ENCODE data around the gene PLXNB3.

PLXNB3 gene

DNA sequence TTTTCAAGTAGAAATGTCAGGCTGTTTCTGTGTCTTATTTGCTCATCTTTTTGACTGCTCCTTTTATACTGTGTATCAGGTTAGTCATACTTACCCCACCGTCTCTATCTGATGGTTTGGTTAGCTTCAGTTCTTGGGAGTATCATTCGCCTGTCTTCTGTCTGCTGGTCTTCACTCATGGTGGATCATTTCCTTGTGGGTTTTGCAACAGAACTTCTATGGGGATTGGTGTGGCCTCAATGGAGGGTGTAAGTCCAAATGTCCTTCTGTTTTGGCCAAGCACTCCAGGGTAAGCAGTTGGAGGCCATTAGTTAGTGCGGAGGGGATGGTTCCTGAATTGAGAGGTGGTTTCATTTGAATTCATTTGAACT lies 32.2 kb upstream of the PLXNB3 start:
- H3K23ac ChIP-seq (ENCODE audit: low read length), result no peak overlapping the region
- no peaks in the 10 kb centered on the region for H3K27me3 ChIP-seq (ENCODE audit: insufficient read depth, low read length)
- peaks cover 2 to 4% of the 10 kb centered on the region in 2 experiments for H3K36me3 ChIP-seq (ENCODE audit: control insufficient read depth in 1 of 2, insufficient read depth in 2 of 2, low read length in 2 of 2)
- H3K4ac ChIP-seq (ENCODE audit: low read depth, low read length), result no peak overlapping the region
- no peak overlapping the region for H2BK5ac ChIP-seq (ENCODE audit: low read depth, low read length, poor library complexity)
- no peak overlapping the region for H2BK12ac ChIP-seq (ENCODE audit: low read length)
- WGBS (ENCODE audit: extremely low coverage, insufficient coverage, insufficient read length), result no CpG with 5 or more reads among the region's 3 CpGs
- H3K79me1 ChIP-seq (ENCODE audit: low read length), result peaks cover 11% of the 10 kb centered on the region
- no peak overlapping the region for H3K9ac ChIP-seq (ENCODE audit: low read length)
- no peak overlapping the region for H3K14ac ChIP-seq (ENCODE audit: low read length)
- no peaks in the 10 kb centered on the region for H3K9me3 ChIP-seq (ENCODE audit: insufficient read depth, low read depth, low read length)
- H4K12ac ChIP-seq (ENCODE audit: low read depth, low read length), result no peak overlapping the region
- H4K91ac ChIP-seq (ENCODE audit: low read depth, low read length), result no peak overlapping the region
- no peak overlapping the region for H4K8ac ChIP-seq (ENCODE audit: low read depth, low read length)
- H3K4me3 ChIP-seq (ENCODE audit: low read depth, low read length), result no peak overlapping the region
- no peak for DNase-seq
- peaks cover 8% of the 10 kb centered on the region in 2 experiments for H3K4me1 ChIP-seq (ENCODE audit: control insufficient read depth in 1 of 2, insufficient read depth in 2 of 2, low read length in 2 of 2)
- H2AK5ac ChIP-seq (ENCODE audit: low read length), result no peak overlapping the region
- no peak overlapping the region for H2AFZ ChIP-seq (ENCODE audit: insufficient read depth, low read length, poor library complexity)
- no peak overlapping the region for H3K18ac ChIP-seq (ENCODE audit: low read length)
- no peak overlapping the region for H3K27ac ChIP-seq (ENCODE audit: low read depth, low read length)
- H3K79me2 ChIP-seq (ENCODE audit: control insufficient read depth, insufficient read depth, low read length, poor library complexity), result no peaks in the 10 kb centered on the region
- H2BK120ac ChIP-seq (ENCODE audit: insufficient read depth, low read length, poor library complexity), result no peak overlapping the region
- H3K4me2 ChIP-seq (ENCODE audit: low read length), result no peak overlapping the region

DNA sequence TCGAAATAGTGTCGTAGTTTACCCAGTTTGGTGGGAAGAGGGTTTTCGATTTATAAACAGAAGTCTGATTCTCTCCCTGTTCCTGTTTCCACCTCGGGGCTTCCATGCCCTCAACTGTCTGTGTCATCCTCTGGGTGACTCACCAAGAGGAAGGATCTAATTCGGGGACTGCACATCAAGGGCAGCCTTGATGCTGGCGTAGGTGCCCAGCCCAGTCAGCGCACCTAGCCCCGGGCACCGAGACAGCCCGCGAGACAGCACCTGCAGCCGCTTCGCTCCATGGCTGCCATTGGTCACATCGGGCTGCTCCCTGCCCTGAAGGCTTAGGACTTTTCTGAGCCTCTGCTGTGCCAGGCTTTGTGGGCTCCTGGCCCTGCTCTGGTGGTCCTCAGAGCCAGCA lies 31.6 kb upstream of the PLXNB3 start:
- Histone ChIP-seq H3K79me2 (ENCODE audit: control insufficient read depth, insufficient read depth, low read length, poor library complexity) (no peaks in the 10 kb centered on the region), H2BK5ac (ENCODE audit: low read depth, low read length, poor library complexity) (no peak overlapping the region)
- peak; percentile 75 to 79 for DNase-seq

DNA sequence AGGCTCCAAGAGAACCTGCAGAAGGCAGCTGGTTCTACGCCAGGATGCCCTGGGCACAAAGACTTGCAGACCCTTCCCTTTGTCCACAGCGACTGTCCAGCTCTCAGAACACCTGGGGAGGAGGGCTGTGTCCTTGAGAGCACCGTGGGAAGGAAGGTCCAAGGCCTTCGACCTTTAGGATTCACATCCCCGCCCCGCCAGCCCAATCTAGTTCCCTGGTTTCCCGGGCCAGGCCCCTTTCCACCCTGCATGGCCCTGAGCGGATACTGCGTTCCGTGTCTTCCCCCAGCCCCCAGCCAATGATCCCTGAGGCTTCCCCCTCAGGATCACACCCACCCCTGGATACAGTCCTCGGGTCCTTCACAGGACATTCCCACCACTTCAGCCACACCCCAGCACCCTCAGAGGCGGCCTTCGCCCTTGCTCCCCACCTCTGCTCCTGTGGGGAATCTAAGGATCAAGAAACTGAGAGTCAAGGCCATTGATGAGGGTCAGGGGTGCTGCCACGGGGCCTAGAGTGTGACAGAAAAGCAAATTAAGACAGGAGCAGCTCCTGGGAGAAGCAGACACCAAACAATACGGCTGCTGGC lies 30.3 kb upstream of the PLXNB3 start:
- H3K79me1 ChIP-seq (ENCODE audit: low read length), result no peaks in the 10 kb centered on the region
- H3K9ac ChIP-seq (ENCODE audit: low read length), result no peak overlapping the region
- no peak overlapping the region for H3K4ac ChIP-seq (ENCODE audit: low read depth, low read length)
- no peak overlapping the region for H3K4me2 ChIP-seq (ENCODE audit: low read length)
- DNase-seq, result no peak
- no CpG with 5 or more reads among the region's 15 CpGs for WGBS (ENCODE audit: extremely low coverage, insufficient coverage, insufficient read length)
- no peak overlapping the region for H3K27ac ChIP-seq (ENCODE audit: low read depth, low read length)
- H3K79me2 ChIP-seq (ENCODE audit: control insufficient read depth, insufficient read depth, low read length, poor library complexity), result no peaks in the 10 kb centered on the region
- H3K27me3 ChIP-seq (ENCODE audit: insufficient read depth, low read length), result no peaks in the 10 kb centered on the region
- H3K9me3 ChIP-seq (ENCODE audit: insufficient read depth, low read depth, low read length), result peaks cover 4% of the 10 kb centered on the region
- no peak overlapping the region for H4K91ac ChIP-seq (ENCODE audit: low read depth, low read length)
- H3K4me1 ChIP-seq (ENCODE audit: control insufficient read depth in 1 of 2, insufficient read depth in 2 of 2, low read length in 2 of 2), result no peaks in the 10 kb centered on the region
- H2BK12ac ChIP-seq (ENCODE audit: low read length), result no peak overlapping the region
- H3K18ac ChIP-seq (ENCODE audit: low read length), result no peak overlapping the region
- H4K8ac ChIP-seq (ENCODE audit: low read depth, low read length), result no peak overlapping the region
- no peak overlapping the region for H2AK5ac ChIP-seq (ENCODE audit: low read length)
- no peak overlapping the region for H3K23ac ChIP-seq (ENCODE audit: low read length)
- no peak overlapping the region for H2BK120ac ChIP-seq (ENCODE audit: insufficient read depth, low read length, poor library complexity)
- H2BK5ac ChIP-seq (ENCODE audit: low read depth, low read length, poor library complexity), result no peak overlapping the region
- H4K12ac ChIP-seq (ENCODE audit: low read depth, low read length), result no peak overlapping the region
- H3K36me3 ChIP-seq (ENCODE audit: control insufficient read depth in 1 of 2, insufficient read depth in 2 of 2, low read length in 2 of 2), result peaks cover 5 to 7% of the 10 kb centered on the region in 2 experiments
- H3K4me3 ChIP-seq (ENCODE audit: low read depth, low read length), result no peak overlapping the region
- no peak overlapping the region for H3K14ac ChIP-seq (ENCODE audit: low read length)
- no peak overlapping the region for H2AFZ ChIP-seq (ENCODE audit: insufficient read depth, low read length, poor library complexity)

More for the DNA sequence above, 31.6 kb upstream of the PLXNB3 start:
- no peak overlapping the region for H4K91ac ChIP-seq (ENCODE audit: low read depth, low read length)
- no CpG with 5 or more reads among the region's 14 CpGs for WGBS (ENCODE audit: extremely low coverage, insufficient coverage, insufficient read length)
- no peak overlapping the region for H3K23ac ChIP-seq (ENCODE audit: low read length)
- H3K4me2 ChIP-seq (ENCODE audit: low read length), result no peak overlapping the region
- H3K27me3 ChIP-seq (ENCODE audit: insufficient read depth, low read length), result no peaks in the 10 kb centered on the region
- H3K36me3 ChIP-seq (ENCODE audit: control insufficient read depth in 1 of 2, insufficient read depth in 2 of 2, low read length in 2 of 2), result peaks cover 4 to 7% of the 10 kb centered on the region in 2 experiments
- no peak overlapping the region for H4K8ac ChIP-seq (ENCODE audit: low read depth, low read length)
- peaks cover 4% of the 10 kb centered on the region for H3K9me3 ChIP-seq (ENCODE audit: insufficient read depth, low read depth, low read length)
- H4K12ac ChIP-seq (ENCODE audit: low read depth, low read length), result no peak overlapping the region
- no peak overlapping the region for H3K9ac ChIP-seq (ENCODE audit: low read length)
- H2AFZ ChIP-seq (ENCODE audit: insufficient read depth, low read length, poor library complexity), result no peak overlapping the region
- no peak overlapping the region for H3K4me3 ChIP-seq (ENCODE audit: low read depth, low read length)
- H2BK12ac ChIP-seq (ENCODE audit: low read length), result no peak overlapping the region
- peaks cover 2% of the 10 kb centered on the region in 2 experiments for H3K4me1 ChIP-seq (ENCODE audit: control insufficient read depth in 1 of 2, insufficient read depth in 2 of 2, low read length in 2 of 2)
- no peak overlapping the region for H2AK5ac ChIP-seq (ENCODE audit: low read length)
- H3K14ac ChIP-seq (ENCODE audit: low read length), result no peak overlapping the region
- H3K4ac ChIP-seq (ENCODE audit: low read depth, low read length), result no peak overlapping the region
- H3K27ac ChIP-seq (ENCODE audit: low read depth, low read length), result no peak overlapping the region
- peaks cover 6% of the 10 kb centered on the region for H3K79me1 ChIP-seq (ENCODE audit: low read length)
- no peak overlapping the region for H2BK120ac ChIP-seq (ENCODE audit: insufficient read depth, low read length, poor library complexity)
- H3K18ac ChIP-seq (ENCODE audit: low read length), result no peak overlapping the region

DNA sequence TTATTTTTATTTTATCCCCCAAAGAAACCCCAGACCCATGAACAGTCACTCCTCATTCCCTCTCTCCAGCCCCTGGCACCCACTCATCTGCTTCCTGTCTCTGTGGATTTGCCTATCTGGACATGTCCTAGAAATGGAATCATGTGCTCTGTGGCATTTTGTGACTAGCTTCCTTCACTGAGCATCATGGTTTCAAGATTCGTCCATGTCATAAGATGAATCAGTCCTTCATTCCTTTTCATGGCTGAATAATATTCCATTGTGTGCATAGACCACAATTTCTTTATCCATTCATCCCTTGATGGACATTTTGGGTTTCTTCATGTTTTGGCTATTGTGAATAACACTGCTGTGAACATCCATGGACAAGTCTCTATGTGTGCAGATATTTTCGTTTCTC lies 29.2 kb upstream of the PLXNB3 start:
- H3K27ac ChIP-seq (ENCODE audit: low read depth, low read length), result no peak overlapping the region
- H3K4me2 ChIP-seq (ENCODE audit: low read length), result no peak overlapping the region
- no peak overlapping the region for H3K4me3 ChIP-seq (ENCODE audit: low read depth, low read length)
- no peak for DNase-seq
- no peak overlapping the region for H2AK5ac ChIP-seq (ENCODE audit: low read length)
- no peaks in the 10 kb centered on the region for H3K79me2 ChIP-seq (ENCODE audit: control insufficient read depth, insufficient read depth, low read length, poor library complexity)
- H2BK12ac ChIP-seq (ENCODE audit: low read length), result no peak overlapping the region
- no peak overlapping the region for H4K91ac ChIP-seq (ENCODE audit: low read depth, low read length)
- no peak overlapping the region for H3K23ac ChIP-seq (ENCODE audit: low read length)
- H2BK5ac ChIP-seq (ENCODE audit: low read depth, low read length, poor library complexity), result no peak overlapping the region
- H3K36me3 ChIP-seq (ENCODE audit: control insufficient read depth in 1 of 2, insufficient read depth in 2 of 2, low read length in 2 of 2), result peaks cover 7% of the 10 kb centered on the region in 2 experiments
- no peak overlapping the region for H2AFZ ChIP-seq (ENCODE audit: insufficient read depth, low read length, poor library complexity)
- WGBS (ENCODE audit: extremely low coverage, insufficient coverage, insufficient read length), result no CpG with 5 or more reads among the region's 2 CpGs
- H2BK120ac ChIP-seq (ENCODE audit: insufficient read depth, low read length, poor library complexity), result no peak overlapping the region
- no peaks in the 10 kb centered on the region for H3K27me3 ChIP-seq (ENCODE audit: insufficient read depth, low read length)
- H3K9ac ChIP-seq (ENCODE audit: low read length), result no peak overlapping the region
- no peak overlapping the region for H4K8ac ChIP-seq (ENCODE audit: low read depth, low read length)
- H3K9me3 ChIP-seq (ENCODE audit: insufficient read depth, low read depth, low read length), result peaks cover 4% of the 10 kb centered on the region
- no peak overlapping the region for H3K14ac ChIP-seq (ENCODE audit: low read length)
- peaks cover 3 to 4% of the 10 kb centered on the region in 2 experiments for H3K4me1 ChIP-seq (ENCODE audit: control insufficient read depth in 1 of 2, insufficient read depth in 2 of 2, low read length in 2 of 2)
- H3K18ac ChIP-seq (ENCODE audit: low read length), result no peak overlapping the region
- no peak overlapping the region for H3K4ac ChIP-seq (ENCODE audit: low read depth, low read length)
- no peaks in the 10 kb centered on the region for H3K79me1 ChIP-seq (ENCODE audit: low read length)
- H4K12ac ChIP-seq (ENCODE audit: low read depth, low read length), result no peak overlapping the region
